Activated gamma-delta T cell treated with Interleukin-2 at 50 U/mL for 16 hours (primary cell): Measurements from ENCODE around the gene DCDC2.
"Not testable (repeated sequence)": the region's sequence is repeated elsewhere in the genome, so short reads cannot be mapped to it uniquely, and the experiment has no call there.

Source experiments
- DNase-seq: peaks from one replicate; pipeline ENCODE4 v3.0.0-alpha.2; 2020

DCDC2 gene

GRCh38 chr6:24255676-24256075 is 102.2 kb downstream of the DCDC2 start:
- no peak for DNase-seq

DNA sequence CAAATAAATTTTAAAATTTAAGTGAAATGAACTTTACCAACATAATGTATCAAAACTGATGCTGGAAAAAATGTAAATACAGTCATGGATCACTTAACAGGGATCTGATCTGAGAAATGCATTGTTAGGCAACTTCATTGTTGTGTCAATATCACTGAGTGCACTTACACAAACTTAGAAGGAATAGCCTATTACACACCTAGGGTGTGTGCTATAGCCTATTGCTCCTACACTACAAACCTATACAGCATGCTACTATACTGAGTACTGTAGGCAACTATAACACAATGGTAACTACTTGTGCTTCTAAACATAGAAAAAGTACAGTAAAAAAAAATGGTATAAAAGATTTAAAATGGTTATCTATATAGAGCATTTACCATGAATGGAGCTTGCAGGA is 104.5 kb downstream of the DCDC2 start:
- no peak for DNase-seq

DNA sequence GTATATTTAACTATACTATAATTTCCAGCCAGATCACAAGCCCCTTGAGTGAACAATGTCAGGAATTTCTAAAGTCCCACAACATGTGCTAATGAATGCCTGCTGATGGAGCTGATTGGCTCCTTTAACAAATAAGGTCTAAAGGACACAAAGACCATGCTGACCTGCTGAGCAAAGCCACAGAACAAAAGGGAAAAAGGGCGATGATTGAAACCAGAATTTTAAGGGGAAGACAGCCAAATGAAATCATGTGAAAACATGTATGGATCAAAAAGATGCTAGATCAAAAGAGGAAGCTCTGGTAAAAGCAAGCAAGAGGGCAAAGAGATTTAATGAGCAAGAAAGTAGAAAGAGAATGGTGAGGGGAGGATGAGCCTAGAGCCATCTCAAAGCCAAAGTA is 105.6 kb downstream of the DCDC2 start:
- DNase-seq: no peak

DNA sequence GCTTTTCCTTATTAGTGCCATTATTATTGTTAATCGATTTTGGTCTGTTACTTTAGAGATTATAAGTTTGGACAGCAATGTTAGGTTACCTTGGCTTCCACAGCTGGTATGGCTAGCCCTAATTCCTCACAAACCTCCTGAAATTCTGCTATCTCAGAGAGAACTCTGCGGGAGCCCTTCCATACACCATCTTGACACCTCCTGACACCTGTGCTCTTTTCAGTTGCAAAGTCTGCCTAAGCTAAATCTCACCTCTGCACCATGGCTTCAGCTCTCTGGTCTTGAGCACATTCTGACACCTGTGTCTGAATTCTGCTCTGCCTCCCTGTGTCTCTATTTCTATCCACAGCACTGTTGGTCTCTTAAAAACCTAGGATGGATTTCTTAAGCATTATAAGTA is 106.5 kb downstream of the DCDC2 start:
- no peak for DNase-seq

- no peak for DNase-seq
Measured at GRCh38 chr6:24249926-24250325, 107.9 kb downstream of the DCDC2 start.

DNA sequence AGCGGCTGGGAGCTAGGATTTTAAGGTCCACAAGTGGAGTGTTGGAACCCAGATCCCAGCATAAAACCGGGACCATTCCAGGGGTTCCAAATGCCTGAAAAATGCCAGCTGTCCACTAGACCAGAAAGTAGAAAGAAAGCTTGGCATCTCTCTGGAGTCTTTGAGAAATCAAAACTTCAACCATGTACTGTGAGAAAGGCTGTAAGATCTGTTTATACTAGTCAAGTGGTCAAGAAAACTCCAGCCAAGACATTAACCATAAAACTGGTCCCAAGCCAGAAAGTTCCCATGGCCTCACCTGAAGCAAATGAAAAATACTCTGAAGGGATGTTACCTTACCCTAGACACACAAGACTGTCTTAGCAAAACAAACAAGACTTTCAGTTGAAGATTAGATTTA is 112.6 kb downstream of the DCDC2 start:
- no peak for DNase-seq

GRCh38 chr6:24242924-24243323 is 114.9 kb downstream of the DCDC2 start:
- no peak for DNase-seq

DNA sequence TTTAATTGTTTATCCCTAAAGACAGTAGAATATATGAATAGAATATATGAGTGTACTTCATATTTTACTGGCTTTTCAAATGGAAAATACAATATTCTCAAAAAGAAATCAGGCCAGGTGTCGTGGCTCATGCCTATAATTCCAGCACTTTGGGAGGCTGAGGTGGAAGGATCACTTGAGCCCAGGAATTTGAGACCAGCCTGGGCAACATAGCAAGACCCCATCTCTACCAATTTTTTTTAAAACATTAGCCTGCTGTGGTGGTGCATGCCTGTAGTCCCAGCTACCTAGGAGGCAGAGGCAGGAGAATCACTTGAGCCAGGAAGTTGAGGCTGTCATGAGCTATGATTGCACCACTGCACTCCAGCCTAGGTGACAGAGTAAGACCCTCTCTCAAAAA is 116.1 kb downstream of the DCDC2 start:
- DNase-seq: not testable (repeated sequence)

DNA sequence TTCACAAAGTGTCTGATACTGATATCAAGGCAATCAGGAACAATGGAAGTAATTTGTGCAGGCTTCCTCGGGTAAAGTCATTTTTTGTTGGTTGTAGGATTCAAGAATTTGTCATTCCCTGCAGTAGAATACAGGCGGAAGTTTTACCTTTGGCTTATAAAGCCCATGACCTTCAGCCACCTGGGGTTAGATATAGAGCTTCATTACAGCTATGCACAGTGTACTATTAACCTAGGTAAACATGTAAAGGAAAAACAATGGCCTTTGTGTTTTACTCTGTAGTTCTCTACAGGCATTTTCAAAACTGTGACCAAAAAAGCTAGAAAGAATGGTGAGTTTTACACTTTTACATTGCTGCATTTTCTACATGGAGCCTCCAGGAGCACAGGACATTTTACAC is 116.9 kb downstream of the DCDC2 start:
- no peak for DNase-seq

- DNase-seq: no peak
Measured at GRCh38 chr6:24240380-24240928, 117.4 kb downstream of the DCDC2 start.

- no peak for DNase-seq
Measured at GRCh38 chr6:24238700-24239099, 119.2 kb downstream of the DCDC2 start.

GRCh38 chr6:24236779-24237178 is 121.1 kb downstream of the DCDC2 start:
- DNase-seq: not testable (repeated sequence)

- DNase-seq: no peak
Measured at GRCh38 chr6:24233813-24234442, 123.9 kb downstream of the DCDC2 start.

DNA sequence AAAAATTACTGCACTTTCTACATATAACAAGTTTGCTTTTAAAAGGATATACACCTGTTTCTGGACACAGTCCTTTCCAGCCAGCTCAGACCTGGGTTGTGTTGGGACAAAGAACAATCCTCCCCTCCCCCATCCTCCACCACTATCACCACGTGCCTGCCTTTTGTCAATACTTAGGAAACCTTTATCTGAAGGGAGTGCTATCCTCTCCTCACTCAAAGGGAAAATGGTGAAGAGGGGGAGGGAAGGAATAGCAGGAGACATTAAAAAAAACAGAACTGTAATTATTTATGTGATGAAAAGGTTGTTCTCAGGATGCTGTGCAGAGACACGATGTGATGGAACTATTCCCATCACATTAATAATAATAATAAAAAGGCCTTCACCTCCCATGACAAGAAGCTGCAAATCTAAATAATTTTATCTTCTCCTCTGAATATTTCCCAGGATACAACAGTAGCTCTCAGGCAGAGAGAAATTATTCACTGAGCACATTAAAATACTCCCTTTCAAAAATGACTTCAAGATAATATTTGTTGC is 126.4 kb downstream of the DCDC2 start:
- no peak for DNase-seq

GRCh38 chr6:24229696-24230405 is 128.0 kb downstream of the DCDC2 start:
- DNase-seq: no peak

DNA sequence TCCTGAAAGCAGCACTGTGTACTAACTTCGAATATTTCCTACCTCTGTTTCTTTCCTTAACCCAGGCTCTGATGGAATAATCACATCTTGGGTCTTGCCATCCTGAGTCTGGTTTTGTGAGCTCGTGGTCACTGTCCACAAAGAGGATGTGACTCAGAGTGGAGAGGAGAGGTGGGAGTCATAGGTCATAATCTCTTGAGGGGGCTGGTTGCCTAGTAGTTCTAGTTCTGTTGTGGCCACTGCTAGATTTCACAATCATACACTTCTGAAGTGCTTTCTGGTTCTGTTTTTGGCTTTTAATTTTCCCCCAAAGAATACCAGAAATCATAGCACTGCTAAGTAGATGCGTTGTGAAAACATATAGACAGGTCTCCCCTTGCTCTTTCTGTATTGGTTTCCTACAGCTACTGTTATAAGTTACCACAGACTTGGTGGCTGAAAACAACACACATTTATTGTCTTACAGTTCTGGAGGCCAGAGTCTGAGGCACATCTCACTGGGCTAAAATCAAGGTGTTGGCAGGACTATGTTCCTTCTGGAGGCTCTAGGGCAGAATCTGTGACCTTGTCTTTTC is 129.1 kb downstream of the DCDC2 start:
- no peak for DNase-seq

DNA sequence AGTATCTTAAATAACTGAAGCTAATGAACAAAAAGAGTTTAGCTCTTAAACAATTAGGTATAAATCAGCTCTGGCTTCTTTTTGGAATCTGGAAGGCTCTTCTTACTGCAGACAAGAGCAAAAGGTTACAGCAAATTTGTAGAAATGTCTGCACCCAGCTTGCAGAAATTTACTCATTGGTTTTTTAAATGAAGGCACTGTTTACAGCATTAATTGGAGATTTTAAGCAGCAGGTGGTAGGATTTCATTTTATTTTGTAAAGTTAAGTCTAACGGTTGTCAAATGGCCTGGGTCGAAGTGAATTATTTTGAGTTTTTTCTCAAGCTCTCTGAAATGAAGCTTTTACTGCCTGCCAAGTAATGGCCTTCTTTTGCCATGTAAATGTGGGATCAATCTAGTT is 129.7 kb downstream of the DCDC2 start:
- DNase-seq: no peak

DNA sequence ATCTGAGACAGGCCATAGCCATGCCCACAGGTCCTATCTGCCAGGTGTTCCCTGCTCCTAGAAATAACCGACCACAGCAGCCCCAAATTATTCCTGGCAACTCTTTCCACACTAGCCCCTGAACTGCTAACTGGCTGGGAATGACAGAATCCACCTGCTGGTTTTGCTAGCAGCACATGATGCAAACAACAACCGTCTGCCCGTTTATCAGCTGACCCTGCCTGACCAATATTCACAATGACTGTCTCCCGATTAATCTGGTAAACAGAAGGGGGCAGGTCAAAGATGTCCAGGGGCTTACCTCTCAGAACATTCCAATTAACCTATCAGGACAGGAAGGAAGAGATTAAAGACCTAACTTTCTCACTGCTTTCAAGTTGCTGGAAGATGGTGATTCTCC is 130.3 kb downstream of the DCDC2 start:
- no peak for DNase-seq

DNA sequence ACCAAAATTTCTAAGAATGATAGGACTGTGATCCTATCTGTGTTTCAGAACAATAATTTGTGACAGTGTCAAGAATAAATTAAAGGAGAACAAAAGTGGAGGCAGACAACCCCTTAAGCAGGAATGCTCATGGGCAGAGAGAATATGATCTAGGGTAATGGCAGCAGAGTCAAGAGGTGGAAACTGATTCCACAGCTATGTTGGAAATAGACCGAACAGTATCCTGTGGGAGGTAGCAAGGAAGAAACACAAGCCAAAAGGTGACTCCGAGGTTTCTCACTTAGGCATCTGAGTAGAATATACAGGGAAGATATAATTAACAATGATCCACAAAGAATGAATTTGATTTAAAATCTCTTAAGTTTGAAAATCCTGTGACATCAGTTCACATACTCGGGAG is 131.3 kb downstream of the DCDC2 start:
- no peak for DNase-seq

DNA sequence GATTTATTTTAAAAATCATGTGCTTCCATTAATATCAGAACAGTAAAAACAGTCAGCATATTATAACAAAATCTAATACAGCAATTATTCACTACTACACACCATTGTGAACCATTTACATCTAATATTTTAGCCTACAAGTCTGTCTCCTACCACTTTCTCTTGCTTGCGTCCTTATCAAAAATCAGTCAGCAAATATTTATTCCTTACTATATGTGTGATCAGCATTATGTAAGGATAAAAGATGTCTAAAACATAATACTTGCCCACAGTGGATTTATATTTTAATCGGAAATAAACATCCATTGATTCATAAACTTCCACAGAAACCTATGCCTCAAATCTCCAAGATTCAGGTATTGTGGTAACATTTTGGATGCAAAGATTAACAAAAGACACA is 132.0 kb downstream of the DCDC2 start:
- DNase-seq: no peak

GRCh38 chr6:24223115-24223919 is 134.5 kb downstream of the DCDC2 start:
- no peak for DNase-seq

GRCh38 chr6:24219670-24220069 is 138.2 kb downstream of the DCDC2 start:
- DNase-seq: no peak

DNA sequence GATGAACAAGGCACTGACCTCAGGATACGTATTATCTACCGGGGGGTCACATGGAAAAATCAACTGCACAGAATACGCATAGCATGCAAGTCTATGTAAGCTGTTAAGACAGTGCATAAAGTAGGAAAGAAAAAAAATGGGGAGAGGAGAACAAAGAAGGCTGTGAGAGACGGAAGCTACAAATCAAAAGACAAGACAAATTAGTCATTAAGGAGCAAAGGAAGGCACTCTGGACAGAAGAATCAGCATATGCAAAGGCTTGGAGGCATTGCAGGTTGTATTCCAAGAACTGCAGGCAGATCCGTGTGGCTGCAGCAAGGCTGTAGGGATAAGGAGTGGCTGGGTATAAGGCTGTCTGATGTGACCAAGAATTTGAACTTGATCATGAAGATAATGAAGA is 142.9 kb downstream of the DCDC2 start:
- no peak for DNase-seq
